C4-2B (cell line): ENCODE data around the gene FUOM.

Experiments
- H3K27ac ChIP-seq: fragments of 450-650 bp; 2 replicates; pipeline ENCODE4 v1.5.1; 2017
- CTCF ChIP-seq: fragments of 450-650 bp; conservative IDR thresholded peaks from 2 replicates; pipeline ENCODE4 v1.5.1; 2017; ENCODE audit warnings: mild to moderate bottlenecking
- ZFX ChIP-seq: fragments of 450-650 bp; IDR thresholded peaks from 2 replicates; pipeline ENCODE4 v1.6.1; 2017

The FUOM gene

DNA sequence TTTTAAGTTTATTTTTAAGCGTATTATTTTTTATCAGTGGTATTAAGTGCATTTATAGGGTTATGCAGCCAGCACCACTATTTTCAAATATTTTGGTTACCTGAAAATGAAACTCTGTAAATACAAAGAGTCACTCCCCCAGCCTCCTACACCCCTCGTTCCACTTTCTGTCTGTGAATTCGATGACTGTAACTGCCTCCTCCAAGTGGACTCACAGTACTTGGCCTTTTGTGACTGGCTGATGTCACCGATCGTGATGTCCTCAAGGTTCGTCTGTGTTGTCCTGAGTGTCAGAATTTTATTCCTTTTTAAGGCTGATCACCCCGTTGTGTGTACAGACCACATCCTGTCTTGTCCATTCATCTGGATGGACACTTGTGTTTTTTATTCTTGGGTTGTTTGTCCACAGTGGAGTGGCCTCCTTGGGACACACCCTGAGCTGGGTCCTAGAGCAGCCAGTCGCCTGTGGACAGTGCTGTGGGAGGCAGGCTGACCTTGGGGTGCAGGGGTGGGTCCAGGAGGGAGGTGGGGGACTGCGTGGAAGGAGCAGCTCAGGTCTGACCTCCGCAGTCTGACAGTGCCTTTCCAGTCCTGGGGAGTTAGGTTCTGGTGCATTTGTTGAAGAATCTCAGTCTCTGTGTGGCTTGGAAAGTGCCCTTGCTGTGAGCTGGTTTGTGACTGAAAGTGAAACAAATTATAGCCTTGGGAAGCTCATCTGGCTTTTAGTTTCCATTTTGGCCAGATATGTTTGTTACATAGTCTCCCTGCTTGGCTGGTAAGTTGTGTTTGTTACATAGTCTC lies 43.0 kb upstream of the FUOM start:
- no peak overlapping the region for H3K27ac ChIP-seq
- TF ChIP-seq ZFX (no peak), CTCF (no peak)

- H3K27ac ChIP-seq = no peak overlapping the region
- no peak for TF ChIP-seq ZFX
- TF ChIP-seq CTCF = no peak
Measured at GRCh38 chr10:133399123-133399601, 41.3 kb upstream of the FUOM start.

DNA sequence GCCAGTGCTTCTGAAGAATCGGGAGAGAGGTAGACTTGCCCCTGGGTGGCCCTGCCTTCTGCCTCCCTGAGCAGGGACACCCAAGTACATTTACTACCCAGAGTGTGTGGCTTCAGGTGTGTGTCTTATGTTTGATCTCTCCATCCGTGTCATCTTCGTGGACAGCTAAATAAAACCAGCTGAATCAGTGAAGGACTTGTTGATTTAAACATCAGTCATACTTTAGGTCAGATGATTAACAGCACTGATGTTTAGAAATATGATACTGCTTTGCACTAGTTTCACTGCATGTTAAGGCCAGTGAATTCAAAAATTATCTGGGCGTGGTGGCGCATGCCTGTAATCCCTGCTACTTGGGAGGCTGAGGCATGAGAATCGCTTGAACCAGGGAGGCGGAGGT lies 40.1 kb upstream of the FUOM start:
- H3K27ac ChIP-seq = no peak overlapping the region
- TF ChIP-seq ZFX (no peak), CTCF (no peak)

GRCh38 chr10:133396035-133396624 lies 38.3 kb upstream of the FUOM start:
- TF ChIP-seq ZFX (no peak), CTCF (no peak)
- no peak overlapping the region for H3K27ac ChIP-seq

DNA sequence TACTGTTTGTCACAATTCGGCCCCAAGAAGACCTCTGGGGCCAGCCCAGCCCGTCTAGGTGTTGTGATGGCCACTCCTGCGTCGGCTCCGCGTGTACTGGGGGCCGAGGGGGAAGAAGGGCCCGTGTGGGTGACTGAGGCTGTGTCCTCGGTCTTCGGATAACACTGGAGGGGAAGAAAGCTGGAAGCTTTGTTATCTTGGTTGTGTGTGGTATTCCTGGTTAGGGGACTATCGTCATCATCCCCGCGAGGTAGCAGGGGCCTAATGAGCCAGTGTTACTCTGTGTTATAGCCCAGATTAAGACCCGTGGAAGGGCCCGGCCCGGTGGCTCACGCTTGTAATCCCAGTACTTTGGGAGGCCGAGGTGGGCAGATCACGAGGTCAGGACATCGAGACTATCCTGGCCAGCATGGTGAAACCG lies 37.0 kb upstream of the FUOM start:
- TF ChIP-seq ZFX = no peak
- TF ChIP-seq CTCF = no peak

GRCh38 chr10:133394064-133394663 lies 36.3 kb upstream of the FUOM start, which contains the start of gene MTG1:
Gene MTG1, plus strand, starts transcription at chr10:133394157. Its CDS starts 64 bp downstream, at chr10:133394221.
- no peak for TF ChIP-seq CTCF
- TF ChIP-seq ZFX = peak; percentile 75; the same call in 1 of the 2 replicates

More for the DNA sequence above, 37.0 kb upstream of the FUOM start:
- peak overlapping the region; percentile 98 for H3K27ac ChIP-seq

More at GRCh38 chr10:133394064-133394663, 36.3 kb upstream of the FUOM start, which contains the start of gene MTG1:
- peak within 1 kb of the TSS; percentile 98 for H3K27ac ChIP-seq
